Fibroblast of pulmonary artery (primary cell): ENCODE measurements around the gene LIPJ.

Source experiments
- DNase-seq: peaks from one replicate; pipeline ENCODE4 v3.0.0-alpha.2; 2010; ENCODE audit warnings: low read depth
- H3K4me3 ChIP-seq: replicated peaks from 2 replicates; pipeline ENCODE4 v1.5.1; 2011; ENCODE audit warnings: low read depth, mild to moderate bottlenecking, control low read depth, low read length, moderate library complexity
- TF ChIP-seq, protein P1 (sequence below): IDR thresholded peaks from 2 replicates; pipeline ENCODE4 v1.5.1; 2011; ENCODE audit warnings: mild to moderate bottlenecking, control low read depth, low read length, inconsistent platforms; ENCODE audit errors: missing control alignments

Gene LIPJ

DNA sequence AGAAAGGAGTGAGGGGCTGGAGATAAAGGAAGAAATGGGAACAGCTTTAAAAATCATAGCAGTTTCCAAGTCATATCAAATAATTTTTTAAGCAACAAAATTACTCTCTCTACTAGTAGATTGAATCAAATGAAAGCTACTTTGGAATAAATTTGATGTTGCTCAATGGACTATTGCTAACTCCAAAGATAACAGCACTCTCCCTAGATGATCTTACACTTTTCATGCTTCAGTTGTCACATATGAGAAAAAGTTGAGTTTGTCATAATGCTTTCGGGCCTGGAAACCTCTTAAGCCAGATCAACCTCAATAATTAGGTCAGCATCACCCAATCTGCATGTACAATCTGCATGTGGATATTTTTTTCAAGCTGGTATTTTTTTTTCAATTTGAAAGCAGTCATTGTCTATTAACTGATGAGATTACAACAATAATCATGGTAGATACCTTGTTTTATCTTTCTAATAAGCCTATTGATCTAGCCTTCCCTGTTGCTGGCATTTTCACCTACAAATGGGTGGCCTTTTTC lies 31.3 kb downstream of the LIPJ start:
- TF ChIP-seq, protein P1, sequence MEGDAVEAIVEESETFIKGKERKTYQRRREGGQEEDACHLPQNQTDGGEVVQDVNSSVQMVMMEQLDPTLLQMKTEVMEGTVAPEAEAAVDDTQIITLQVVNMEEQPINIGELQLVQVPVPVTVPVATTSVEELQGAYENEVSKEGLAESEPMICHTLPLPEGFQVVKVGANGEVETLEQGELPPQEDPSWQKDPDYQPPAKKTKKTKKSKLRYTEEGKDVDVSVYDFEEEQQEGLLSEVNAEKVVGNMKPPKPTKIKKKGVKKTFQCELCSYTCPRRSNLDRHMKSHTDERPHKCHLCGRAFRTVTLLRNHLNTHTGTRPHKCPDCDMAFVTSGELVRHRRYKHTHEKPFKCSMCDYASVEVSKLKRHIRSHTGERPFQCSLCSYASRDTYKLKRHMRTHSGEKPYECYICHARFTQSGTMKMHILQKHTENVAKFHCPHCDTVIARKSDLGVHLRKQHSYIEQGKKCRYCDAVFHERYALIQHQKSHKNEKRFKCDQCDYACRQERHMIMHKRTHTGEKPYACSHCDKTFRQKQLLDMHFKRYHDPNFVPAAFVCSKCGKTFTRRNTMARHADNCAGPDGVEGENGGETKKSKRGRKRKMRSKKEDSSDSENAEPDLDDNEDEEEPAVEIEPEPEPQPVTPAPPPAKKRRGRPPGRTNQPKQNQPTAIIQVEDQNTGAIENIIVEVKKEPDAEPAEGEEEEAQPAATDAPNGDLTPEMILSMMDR, result no peak
- no peak overlapping the region for H3K4me3 ChIP-seq
- DNase-seq, result no peak

DNA sequence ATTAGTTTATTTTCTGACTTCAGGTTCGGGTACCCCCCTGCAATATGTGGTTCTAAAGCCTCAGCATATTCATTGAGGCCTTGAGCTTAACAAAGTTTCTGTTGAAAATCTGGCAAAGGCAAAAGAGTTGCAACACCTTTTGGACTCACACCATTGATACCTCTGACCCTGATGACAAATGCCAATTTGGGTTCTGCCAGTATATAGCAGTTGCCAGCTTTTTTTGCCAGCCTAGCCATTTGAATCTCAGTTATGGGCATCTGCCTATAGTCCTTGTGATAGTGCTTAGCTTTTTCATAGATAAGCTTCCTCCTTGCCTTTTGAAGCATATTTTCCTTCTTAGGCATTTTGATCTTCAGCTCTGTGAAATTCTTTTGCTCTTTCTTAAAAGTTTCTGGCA lies 31.9 kb downstream of the LIPJ start:
- H3K4me3 ChIP-seq, result no peak overlapping the region
- no peak for DNase-seq
- TF ChIP-seq, protein P1, result no peak

DNA sequence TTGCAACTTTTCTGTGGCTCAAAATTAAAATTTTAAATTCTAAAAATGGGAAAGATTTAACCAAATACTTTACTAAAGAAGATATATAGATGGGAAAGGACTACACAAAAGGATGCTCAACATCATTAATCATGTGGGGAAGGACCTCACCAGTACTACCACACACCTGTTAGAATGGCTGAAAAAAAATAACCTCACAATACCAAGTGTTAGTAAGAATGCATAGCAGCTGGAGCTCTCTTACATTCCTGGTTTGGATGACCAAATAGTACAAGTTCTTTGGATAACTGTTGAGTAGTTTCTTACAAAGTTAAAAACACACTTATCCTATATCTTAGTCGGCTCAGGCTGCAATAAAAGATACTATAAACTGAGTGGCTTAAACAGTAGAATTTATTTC lies 33.9 kb downstream of the LIPJ start:
- TF ChIP-seq, protein P1, result no peak
- H3K4me3 ChIP-seq, result no peak overlapping the region
- no peak for DNase-seq

DNA sequence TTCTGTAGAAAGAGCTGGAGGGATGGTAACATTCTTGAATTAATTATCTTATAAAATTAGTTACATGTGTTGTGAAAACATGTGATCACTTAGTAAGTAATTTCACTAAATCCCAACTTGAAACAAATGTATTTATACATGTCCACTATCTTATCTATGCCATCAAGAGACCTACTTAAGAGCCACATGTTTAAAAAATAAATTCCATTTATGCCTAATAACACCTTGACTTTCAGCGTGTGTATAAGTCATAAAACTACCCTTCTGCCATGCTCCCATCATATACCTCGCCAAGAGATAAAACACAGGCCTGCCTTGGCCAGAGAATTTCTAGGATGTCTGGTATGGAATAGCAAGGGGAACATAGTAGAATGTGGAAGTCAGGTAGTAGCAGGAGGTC lies 37.3 kb downstream of the LIPJ start:
- DNase-seq, result no peak
- no peak overlapping the region for H3K4me3 ChIP-seq
- TF ChIP-seq, protein P1, result no peak

DNA sequence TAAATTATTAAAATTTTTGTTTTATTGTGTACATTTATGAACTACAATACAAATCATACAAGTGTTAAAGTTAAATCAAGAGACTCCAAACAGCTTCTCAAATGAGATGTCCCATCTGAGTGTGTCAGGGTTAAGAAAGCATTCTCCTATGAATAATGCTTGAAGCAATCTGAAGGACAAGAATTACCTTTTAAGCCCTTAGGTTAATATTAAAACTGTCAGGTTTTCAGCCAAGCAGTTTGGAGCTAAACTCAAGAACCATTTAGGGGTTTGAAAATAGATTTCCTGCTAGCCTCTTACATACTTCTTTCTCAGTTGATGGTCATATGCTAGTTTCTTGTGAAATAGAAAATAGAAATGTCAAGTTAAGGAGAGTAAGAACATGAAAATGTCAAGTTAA lies 38.3 kb downstream of the LIPJ start:
- TF ChIP-seq, protein P1, result no peak
- H3K4me3 ChIP-seq, result no peak overlapping the region
- no peak for DNase-seq

DNA sequence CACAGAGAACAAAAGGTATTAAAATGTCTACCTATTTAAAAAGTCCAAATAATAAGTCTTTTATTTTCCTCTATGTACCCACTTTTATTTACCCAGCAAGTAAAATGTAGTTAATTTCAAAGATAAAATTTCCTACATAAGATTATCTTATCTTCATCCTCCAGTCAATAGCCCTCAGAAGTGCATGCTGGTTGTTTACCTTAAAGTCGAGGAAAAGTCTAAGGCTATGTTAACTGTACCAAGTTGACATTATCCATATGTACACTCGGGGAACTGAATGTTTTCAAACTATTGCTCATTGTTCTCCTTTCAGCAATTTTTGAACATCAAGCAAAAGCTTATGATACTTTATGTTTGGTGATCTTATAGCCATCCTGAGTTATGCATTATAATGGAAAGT lies 53.6 kb downstream of the LIPJ start:
- H3K4me3 ChIP-seq, result no peak overlapping the region
- no peak for DNase-seq
- TF ChIP-seq, protein P1, result no peak

DNA sequence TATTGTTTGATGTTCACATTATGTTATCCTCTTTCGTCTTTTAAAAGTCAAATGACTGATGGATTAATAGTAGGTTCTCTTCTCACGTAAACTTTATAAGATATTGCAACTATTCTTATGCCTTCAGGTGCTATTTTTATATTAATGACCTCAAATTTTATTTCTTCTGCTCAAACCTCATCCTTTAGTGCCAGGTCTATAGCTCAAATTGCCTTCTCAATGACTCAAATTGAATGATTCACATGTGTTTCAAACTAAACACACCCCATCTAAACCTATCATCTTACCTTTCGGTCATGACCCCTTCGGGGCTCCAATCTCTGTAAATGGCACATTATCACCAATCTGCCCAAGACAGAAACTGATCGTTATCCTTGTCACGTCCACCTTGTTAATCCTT lies 55.6 kb downstream of the LIPJ start:
- DNase-seq, result no peak
- TF ChIP-seq, protein P1, result no peak
- H3K4me3 ChIP-seq, result no peak overlapping the region
